Stromal cell of bone marrow (primary cell): Measurements from ENCODE around the gene MRPS9.

Experiments used
- DNase-seq: peaks from one replicate; pipeline ENCODE4 v3.0.0-alpha.2; 2012; ENCODE audit warnings: low read depth

Gene MRPS9

GRCh38 chr2:105037572-105038382 is at the start of gene MRPS9:
TSS of gene MRPS9 (plus strand) at chr2:105038069. CDS start at chr2:105038093, 24 bp downstream.
- DNase-seq, result peak; percentile 95

DNA sequence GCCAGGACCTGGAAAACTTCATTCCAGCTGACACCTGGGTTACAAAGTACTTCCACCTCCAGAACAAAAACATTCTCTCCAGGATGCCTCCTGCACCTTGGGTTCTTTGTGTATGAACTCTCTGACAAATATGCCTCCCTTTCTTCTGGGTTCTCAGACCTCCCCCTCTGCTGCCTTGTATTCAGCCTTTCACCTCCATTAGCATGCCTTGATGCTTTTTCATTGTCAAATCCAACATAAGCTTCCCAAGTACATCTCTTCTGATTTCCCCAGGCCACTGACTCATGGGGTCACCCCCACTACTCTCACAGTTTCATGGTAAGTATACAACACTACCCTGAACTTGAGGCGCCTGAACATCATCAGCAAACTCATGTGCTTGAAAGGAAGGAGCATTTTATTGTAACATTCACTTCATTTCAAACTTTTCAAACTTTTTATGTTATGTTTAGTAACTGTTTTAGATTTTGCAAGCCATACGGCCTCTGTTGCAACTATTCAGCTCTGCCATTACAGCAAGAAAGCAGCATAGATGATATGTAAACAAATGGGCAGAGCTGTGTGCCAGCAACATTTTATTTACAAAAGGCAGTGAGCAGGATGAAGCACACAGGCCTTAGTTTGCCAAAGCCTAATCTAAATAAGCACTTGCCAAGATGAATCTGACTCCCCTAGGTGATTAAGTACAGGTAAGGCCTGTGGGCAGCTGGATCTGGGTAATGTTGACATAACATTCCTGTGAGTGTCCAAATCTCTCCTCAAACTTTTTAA is 32.5 kb upstream of the MRPS9 start:
- DNase-seq, result no peak

DNA sequence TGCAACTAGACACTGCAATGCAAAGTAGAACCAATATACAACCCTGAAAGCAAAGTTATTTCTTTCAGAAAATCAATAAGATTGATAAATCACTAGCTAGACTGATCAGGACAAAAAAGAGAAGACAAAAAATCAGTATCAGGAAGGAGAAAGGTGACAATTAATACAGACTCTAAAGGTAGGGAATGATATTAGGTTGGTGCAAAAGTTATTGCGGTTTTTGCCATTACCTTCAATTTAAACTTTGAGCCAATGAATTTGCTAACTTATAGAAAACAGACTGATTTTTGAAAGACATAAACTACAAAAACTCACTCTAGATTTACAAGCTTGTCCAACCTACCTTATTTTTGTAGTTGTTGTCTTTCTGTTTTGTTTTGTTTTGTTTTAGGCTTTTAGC is 30.5 kb upstream of the MRPS9 start:
- no peak for DNase-seq

DNA sequence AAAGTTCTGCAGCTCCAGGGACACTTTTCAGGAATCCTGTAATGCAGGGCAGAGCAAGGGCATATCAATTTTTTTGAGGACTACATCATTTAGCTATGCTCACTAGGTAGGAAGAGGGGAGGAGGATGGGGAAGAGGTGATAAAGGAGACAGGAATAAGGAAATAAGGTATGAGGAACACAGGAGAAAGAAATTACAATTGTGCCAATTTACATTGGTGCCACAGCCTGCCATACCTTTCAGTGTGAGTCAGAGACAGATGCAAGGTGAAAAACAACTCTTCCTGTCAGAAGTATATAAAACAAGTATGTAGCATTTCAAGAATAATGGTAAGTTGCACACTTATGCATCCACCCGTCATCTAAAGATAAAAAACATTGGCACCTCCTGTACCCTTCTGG is 5.4 kb upstream of the MRPS9 start:
- DNase-seq, result no peak

DNA sequence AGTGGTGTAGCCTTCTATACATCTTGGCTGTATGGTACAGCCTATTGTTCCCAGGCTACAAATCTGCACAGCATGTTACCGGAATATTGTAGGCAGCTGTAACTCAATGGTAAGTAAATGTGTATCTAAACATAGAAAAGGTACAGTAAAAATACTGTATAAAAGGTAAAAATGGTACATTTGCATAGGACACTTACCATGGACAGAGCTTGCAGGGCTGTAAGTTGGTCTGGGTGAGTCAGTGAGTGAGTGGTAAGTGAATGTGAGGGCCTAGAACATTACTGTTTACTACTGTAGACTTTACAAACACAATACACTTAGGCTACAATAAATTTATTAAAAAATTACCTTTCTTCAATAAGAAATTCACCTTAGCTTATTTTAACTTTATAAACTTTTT is 3.7 kb upstream of the MRPS9 start:
- no peak for DNase-seq

DNA sequence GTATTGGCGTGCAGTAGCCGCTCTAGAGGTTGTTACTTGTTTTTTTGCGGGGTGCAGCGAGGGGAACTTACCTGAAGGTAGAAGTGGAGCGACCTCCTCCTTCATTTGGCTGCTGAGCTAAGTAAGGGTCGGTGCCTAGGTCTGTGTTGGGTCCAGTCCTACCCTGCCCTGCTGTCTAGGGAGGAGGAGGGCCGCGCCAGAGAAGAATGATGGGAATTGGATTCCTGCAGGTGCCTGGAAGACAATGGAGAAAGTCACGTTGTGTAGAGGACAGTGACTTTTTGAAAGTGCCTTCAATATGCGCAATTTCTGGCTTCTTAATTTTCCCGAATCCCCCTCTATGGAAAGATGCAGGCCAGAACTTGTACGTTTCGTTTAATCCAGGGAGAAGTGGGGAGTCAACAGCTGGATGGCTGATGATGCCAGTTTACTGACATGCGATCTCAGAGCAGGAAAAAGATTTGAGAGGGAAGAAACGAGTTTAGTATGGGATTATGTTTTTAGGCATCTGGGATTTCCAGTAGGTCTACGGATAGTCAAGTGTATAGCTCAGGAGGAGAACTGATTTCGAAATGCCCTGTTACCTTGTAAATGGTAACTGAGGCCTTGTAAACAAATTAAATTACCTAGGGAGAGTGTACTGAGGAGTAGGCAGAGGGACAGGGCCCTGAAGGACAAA is 653 bp downstream of the MRPS9 start:
- DNase-seq, result no peak

GRCh38 chr2:105039559-105039958 is 1.7 kb downstream of the MRPS9 start:
- no peak for DNase-seq

GRCh38 chr2:105042189-105042588 is 4.3 kb downstream of the MRPS9 start:
- DNase-seq, result no peak

GRCh38 chr2:105052773-105053172 is 14.9 kb downstream of the MRPS9 start:
- no peak for DNase-seq

DNA sequence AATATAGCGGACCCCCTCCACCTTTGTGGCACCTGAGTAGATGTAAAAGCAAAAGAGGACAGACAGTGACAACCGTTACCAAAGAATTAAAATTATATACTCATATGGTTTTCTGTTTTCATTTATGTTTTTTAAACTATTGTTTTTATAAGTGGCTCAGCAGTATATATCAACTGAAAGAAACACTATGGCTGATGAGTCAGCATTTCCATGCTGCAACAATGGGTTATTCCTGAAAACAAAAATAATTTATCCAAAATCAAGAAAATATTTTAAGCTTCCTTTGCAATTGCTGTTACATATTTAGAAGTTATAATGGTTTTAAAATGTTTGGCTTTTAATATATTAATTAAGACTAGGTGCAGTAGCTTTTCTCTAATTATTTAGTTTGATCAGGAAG is 17.7 kb downstream of the MRPS9 start:
- DNase-seq, result no peak

DNA sequence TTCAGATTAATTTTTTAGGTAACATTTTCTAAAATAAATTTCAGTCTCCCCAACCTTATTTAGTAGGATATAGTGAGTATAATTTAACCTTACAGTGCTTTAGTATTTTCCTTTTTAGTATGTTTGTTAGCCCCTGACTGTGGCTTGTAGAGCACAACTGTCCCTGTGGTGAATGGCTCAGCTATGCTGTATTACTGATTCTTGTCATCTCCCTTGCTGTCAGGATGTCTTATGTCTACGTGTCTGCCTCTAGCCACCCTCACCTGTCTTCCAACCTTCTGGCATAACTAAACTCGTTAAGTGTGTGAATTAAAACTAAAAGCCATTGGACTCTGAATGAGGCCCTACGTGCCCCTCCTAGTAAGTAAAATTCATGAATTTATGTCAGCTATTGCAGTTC is 18.4 kb downstream of the MRPS9 start:
- no peak for DNase-seq

DNA sequence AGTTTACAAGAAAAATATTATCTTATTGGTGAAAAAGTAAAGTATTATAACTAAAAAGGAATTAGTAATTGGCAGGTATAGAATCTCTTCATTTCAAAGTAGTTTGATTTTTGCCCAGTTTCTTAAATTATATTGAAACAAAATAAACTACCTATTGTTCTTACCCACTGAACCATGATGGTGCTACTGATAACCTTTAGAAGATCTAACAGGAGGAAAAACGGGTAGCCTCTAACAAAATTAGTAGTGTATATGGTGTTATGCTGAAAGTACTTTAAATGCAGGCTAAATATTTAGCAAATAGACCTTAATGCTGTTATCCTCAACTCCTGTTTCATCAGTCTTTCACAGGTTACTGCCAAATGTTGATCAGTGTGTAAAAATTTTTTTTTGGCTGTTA is 19.1 kb downstream of the MRPS9 start:
- DNase-seq, result no peak

DNA sequence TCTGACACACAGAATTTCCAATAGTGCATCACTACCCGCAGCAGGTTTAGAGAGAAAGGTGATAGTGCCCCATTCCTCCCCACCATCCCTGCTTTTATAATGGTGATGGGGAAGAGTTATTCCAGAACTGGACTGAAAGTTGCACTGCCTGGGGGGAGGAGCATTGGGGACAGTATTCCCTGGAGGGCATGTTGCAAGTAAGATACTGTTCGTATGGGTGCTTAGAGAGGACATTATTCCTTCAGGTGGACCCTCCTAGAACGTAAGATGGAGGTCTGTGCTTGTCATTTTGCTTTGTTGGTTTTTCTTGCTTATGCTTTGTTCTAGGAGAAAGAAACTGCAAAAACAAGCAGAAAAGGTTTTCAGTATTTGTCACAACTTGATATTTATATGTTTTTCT is 23.7 kb downstream of the MRPS9 start:
- DNase-seq, result no peak

DNA sequence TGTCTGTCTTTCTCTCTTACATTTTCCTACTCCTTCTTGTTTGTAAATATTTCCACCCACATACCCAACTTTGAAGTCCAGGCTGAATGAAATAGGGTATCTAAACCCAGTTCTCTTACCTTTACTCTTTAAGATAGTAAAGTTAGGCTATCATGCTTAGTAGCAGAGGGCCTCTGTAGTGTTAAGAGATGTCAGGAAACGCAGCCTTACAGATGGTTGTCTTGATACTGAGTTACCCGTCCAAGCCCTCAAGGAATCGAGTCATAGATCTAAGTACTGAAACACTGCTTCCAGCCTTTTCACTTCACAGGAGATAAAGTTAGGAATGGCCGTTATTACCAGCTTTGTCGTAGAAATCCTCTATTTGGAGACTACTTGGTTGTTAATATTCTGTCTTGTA is 24.3 kb downstream of the MRPS9 start:
- no peak for DNase-seq

- no peak for DNase-seq
These were observed 30.5 kb downstream of the MRPS9 start for GRCh38 chr2:105068387-105068786.

DNA sequence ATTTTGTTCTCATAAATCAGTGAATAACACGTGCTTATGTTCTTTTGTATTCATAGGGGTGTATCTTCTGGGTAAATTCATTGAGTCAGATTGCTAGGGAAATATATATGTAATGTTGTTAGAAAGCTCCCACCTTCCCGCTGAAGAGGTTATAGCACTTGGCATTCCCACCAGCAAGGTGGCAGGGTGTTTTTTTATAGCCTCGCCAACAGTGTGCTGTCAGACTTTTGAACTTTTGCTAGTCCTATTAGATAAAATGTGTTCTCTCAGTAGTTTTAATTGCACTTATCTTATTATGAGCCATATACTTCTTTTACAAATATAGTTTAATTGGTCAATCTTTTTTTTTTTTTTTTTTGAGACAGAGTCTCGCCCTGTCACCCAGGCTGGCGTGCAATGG is 31.0 kb downstream of the MRPS9 start:
- DNase-seq, result no peak

DNA sequence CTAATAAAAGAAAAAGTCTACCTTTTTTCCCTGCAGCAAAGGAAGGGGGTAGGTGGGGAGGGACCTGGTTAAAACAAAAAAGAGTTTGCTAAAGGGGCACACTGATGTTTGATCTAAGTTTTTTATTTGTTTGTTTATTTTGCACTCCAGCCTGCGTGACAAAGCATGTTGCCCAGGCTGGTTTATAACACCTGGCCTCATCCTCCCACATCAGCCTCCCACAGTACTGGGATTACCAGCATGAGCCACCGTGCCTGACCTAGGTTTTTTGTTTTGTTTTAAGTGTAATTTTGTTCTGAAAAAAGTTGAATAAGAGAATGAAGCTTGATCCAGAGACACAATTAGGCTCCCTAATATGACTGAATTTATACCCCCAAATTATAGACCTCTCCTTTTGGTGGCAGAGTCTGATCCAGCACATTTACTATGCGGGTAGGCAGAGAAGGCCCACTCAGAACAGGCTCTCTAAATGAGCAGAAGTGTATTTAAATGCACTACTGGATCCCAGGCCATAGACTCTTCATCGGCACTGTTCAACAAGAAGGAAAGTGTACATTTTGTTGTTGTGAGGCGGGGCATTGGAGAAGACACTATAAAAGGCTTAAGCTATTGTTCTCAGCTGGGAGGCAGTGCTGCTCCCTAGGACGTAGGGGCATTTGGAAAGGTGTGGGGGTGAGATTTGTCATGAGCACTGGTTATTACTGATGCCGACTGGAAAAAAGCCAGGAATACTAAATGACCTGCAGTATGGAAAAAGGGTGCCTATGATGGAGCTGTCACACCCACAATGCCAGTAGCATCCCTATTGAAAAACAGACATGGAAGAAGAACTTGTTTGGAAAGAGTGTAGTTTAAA is 32.4 kb downstream of the MRPS9 start:
- no peak for DNase-seq

DNA sequence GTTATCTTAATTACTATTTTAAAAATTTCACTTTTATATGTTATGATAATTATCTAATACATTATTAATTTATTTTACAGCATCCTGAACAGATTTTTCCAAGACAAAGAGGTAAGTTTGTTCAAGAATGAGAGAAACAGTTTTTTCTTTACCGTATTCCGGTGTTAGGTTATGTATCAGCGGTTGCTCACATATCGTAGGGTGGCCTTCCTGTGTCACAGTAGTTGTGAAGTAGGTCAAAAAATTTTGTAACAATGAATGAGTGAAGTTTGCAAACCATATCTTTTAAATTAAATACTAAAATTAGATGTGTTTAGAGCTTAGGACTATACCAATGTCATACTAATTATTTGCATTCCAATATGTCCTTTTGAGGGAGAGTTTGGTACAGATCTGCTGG is 33.5 kb downstream of the MRPS9 start:
- no peak for DNase-seq

GRCh38 chr2:105072039-105072438 is 34.2 kb downstream of the MRPS9 start:
- DNase-seq, result peak; percentile 13

DNA sequence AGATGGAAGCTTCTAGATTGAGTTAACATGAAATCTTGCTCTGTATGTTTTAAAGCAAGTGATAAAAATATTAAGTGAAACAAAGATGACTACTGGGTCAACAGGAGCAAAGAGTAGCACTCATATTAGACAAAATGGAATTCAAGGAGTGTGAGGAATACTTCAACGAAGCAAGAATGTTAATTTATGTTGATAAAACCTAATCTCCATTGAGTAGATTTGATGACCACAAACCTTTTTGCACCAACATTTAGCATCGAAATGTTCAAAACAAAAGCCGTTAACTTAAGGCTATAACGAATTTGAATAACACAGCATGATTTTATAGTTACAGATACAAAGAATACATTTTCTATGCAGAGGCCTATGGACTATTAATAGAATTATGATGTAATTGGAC is 35.7 kb downstream of the MRPS9 start:
- DNase-seq, result no peak

DNA sequence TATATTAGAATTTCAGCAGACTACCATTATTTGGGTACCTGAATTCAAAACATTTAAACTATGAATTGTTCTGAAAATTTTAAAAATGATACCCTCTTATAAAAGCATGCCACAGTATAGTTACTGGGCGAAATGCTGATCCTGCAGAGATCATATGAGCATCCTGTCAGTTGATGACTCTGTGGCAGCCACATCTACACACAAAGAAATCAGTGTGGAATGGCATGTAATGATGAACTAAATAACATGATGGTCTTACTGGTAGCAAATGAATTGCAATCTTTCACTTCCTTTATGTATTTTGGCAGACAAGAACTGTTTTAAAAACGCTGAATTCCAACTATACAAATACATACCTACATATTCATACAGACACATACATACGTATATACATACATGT is 38.3 kb downstream of the MRPS9 start:
- DNase-seq, result no peak

DNA sequence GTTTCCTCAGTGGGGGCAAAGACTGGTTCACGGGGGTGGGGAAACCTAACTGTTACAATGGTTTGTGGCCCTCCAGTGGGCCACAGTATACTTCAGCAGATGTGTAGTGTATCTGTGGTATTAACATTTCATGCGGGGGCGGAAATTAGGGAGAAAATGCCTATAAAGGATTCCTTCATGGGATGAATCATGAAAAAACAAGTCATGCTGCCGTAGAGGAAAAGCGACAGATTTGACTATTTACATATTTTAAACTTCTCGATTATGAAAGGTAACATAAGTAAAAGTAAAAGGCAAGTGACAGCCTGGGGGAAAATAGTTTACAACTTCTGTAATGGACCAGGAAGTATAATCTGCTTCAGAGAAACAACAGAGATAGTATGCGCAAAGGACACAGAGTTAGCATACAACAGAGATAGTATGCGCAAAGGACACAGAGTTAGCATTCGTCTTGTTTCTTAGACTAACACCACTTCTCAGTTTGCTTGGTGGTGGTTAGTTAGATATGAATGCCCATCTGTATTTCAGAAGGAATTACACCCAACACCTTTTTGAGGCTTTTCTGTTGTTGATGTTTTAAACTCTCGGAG is 41.1 kb downstream of the MRPS9 start:
- DNase-seq, result no peak
